Activated CD8-positive, alpha-beta memory T cell treated with anti-CD3 and anti-CD28 coated beads, Interleukin-2, amount 10 ng/mL, durations not matched to agents 7 days and 5 days (primary cell): ENCODE measurements around the gene DOCK1. TPM values are rescaled to one million over a fixed set of nuclear protein-coding genes. Genes with fewer than 3 reads are reported as not detected.

Experiments used
- ATAC-seq: fragments of 150-1000 bp; cut with Tn5 transposase; one replicate; pipeline ENCODE4 v1.10.0; 2021; ENCODE audit warnings: moderate library complexity
- CTCF ChIA-PET: fragments of 350-600 bp; sonication (Branson Sonifier 250); formaldehyde crosslinking; loops from one replicate; lab custom pipeline; 2021; ENCODE audit warnings: antibody characterized with exemption; lab: Charles Lee
- DNase-seq: peaks from one replicate; pipeline ENCODE4 v3.0.0-alpha.2; 2020
- H3K27ac Mint-ChIP-seq: one replicate; pipeline ENCODE4 v1.8.0; 2021; ENCODE audit warnings: mild to moderate bottlenecking, mixed read lengths
- H3K27me3 Mint-ChIP-seq: one replicate; pipeline ENCODE4 v1.8.0; 2021; ENCODE audit warnings: mixed read lengths
- H3K36me3 Mint-ChIP-seq: one replicate; pipeline ENCODE4 v1.8.0; 2021; ENCODE audit warnings: mild to moderate bottlenecking, mixed read lengths
- H3K4me1 Mint-ChIP-seq: one replicate; pipeline ENCODE4 v1.8.0; 2021; ENCODE audit warnings: mixed read lengths
- H3K4me3 Mint-ChIP-seq: one replicate; pipeline ENCODE4 v1.8.0; 2021; ENCODE audit warnings: mild to moderate bottlenecking, moderate library complexity, mixed read lengths
- H3K9me3 Mint-ChIP-seq: one replicate; pipeline ENCODE4 v1.8.0; 2022; ENCODE audit warnings: low read depth, mixed read lengths
- total RNA-seq, 2 experiments: library from RNA; stranded (reverse); gene quantifications; one replicate each; pipeline ENCODE4 v1.2.3, GENCODE V29; 2021

The DOCK1 gene
- total RNA-seq, 2 experiments from 2014 or later, result 0.07 TPM; not detected in 1

GRCh38 chr10:127017541-127018297 is 112.5 kb downstream of the DOCK1 start:
- no peak for ATAC-seq
- no peaks in the 10 kb centered on the region for H3K36me3 Mint-ChIP-seq
- no peak overlapping the region for H3K4me3 Mint-ChIP-seq
- no peaks in the 10 kb centered on the region for H3K27me3 Mint-ChIP-seq
- H3K9me3 Mint-ChIP-seq, result no peaks in the 10 kb centered on the region
- no peak for DNase-seq
- CTCF ChIA-PET, result no interaction called here
- no peak overlapping the region for H3K27ac Mint-ChIP-seq
- no peaks in the 10 kb centered on the region for H3K4me1 Mint-ChIP-seq

GRCh38 chr10:127018298-127018650 is 113.0 kb downstream of the DOCK1 start:
- CTCF ChIA-PET, result no interaction called here
- ATAC-seq (no peak), DNase-seq (no peak)
- no peaks in the 10 kb centered on the region for H3K36me3 Mint-ChIP-seq
- no peak overlapping the region for H3K27ac Mint-ChIP-seq
- no peaks in the 10 kb centered on the region for H3K27me3 Mint-ChIP-seq
- H3K9me3 Mint-ChIP-seq, result peaks cover 2% of the 10 kb centered on the region
- H3K4me1 Mint-ChIP-seq, result no peaks in the 10 kb centered on the region
- no peak overlapping the region for H3K4me3 Mint-ChIP-seq

GRCh38 chr10:127018766-127019165 is 113.5 kb downstream of the DOCK1 start:
- DNase-seq (no peak), ATAC-seq (no peak)
- Mint-ChIP-seq H3K9me3 (peaks cover 2% of the 10 kb centered on the region), H3K27me3 (no peaks in the 10 kb centered on the region), H3K27ac (no peak overlapping the region), H3K36me3 (no peaks in the 10 kb centered on the region), H3K4me3 (no peak overlapping the region), H3K4me1 (no peaks in the 10 kb centered on the region)
- CTCF ChIA-PET, result no interaction called here

GRCh38 chr10:127020260-127020659 is 115.0 kb downstream of the DOCK1 start:
- H3K4me1 Mint-ChIP-seq, result no peaks in the 10 kb centered on the region
- H3K36me3 Mint-ChIP-seq, result no peaks in the 10 kb centered on the region
- peaks cover 2% of the 10 kb centered on the region for H3K9me3 Mint-ChIP-seq
- H3K4me3 Mint-ChIP-seq, result no peak overlapping the region
- no peaks in the 10 kb centered on the region for H3K27me3 Mint-ChIP-seq
- CTCF ChIA-PET, result no interaction called here
- no peak for DNase-seq
- ATAC-seq, result no peak
- no peak overlapping the region for H3K27ac Mint-ChIP-seq

GRCh38 chr10:127021801-127022200 is 116.6 kb downstream of the DOCK1 start:
- DNase-seq, result no peak
- CTCF ChIA-PET, result no interaction called here
- Mint-ChIP-seq H3K9me3 (peaks cover 2% of the 10 kb centered on the region), H3K4me1 (no peaks in the 10 kb centered on the region), H3K27ac (no peak overlapping the region), H3K4me3 (no peak overlapping the region), H3K36me3 (no peaks in the 10 kb centered on the region), H3K27me3 (no peaks in the 10 kb centered on the region)
- no peak for ATAC-seq

- CTCF ChIA-PET, result no interaction called here
- no peak for ATAC-seq
Measured at GRCh38 chr10:127024685-127025435, 119.6 kb downstream of the DOCK1 start.

GRCh38 chr10:127027786-127028185 is 122.6 kb downstream of the DOCK1 start:
- peaks cover 5% of the 10 kb centered on the region for H3K9me3 Mint-ChIP-seq
- CTCF ChIA-PET, result no interaction called here
- no peak overlapping the region for H3K4me3 Mint-ChIP-seq
- no peaks in the 10 kb centered on the region for H3K27me3 Mint-ChIP-seq
- ATAC-seq (no peak), DNase-seq (no peak)
- no peaks in the 10 kb centered on the region for H3K4me1 Mint-ChIP-seq
- no peak overlapping the region for H3K27ac Mint-ChIP-seq
- no peaks in the 10 kb centered on the region for H3K36me3 Mint-ChIP-seq

More at GRCh38 chr10:127024685-127025435, 119.6 kb downstream of the DOCK1 start:
- Mint-ChIP-seq H3K27me3 (no peaks in the 10 kb centered on the region), H3K27ac (no peak overlapping the region), H3K4me1 (no peaks in the 10 kb centered on the region), H3K9me3 (peaks cover 5% of the 10 kb centered on the region), H3K36me3 (no peaks in the 10 kb centered on the region), H3K4me3 (no peak overlapping the region)
- DNase-seq, result no peak

GRCh38 chr10:127028556-127028955 is 123.3 kb downstream of the DOCK1 start:
- Mint-ChIP-seq H3K27me3 (no peaks in the 10 kb centered on the region), H3K36me3 (no peaks in the 10 kb centered on the region), H3K4me3 (no peak overlapping the region), H3K9me3 (peaks cover 3% of the 10 kb centered on the region), H3K4me1 (no peaks in the 10 kb centered on the region), H3K27ac (no peak overlapping the region)
- DNase-seq (no peak), ATAC-seq (no peak)
- CTCF ChIA-PET, result no interaction called here

- no peaks in the 10 kb centered on the region for H3K27me3 Mint-ChIP-seq
- ATAC-seq, result no peak
- H3K4me1 Mint-ChIP-seq, result no peaks in the 10 kb centered on the region
- H3K9me3 Mint-ChIP-seq, result peaks cover 5% of the 10 kb centered on the region
- CTCF ChIA-PET, result no interaction called here
- no peaks in the 10 kb centered on the region for H3K36me3 Mint-ChIP-seq
- H3K27ac Mint-ChIP-seq, result no peak overlapping the region
- no peak for DNase-seq
- H3K4me3 Mint-ChIP-seq, result no peak overlapping the region
Measured at GRCh38 chr10:127029061-127029460, 123.8 kb downstream of the DOCK1 start.

- Mint-ChIP-seq H3K9me3 (peaks cover 3% of the 10 kb centered on the region), H3K27ac (no peak overlapping the region), H3K4me1 (no peaks in the 10 kb centered on the region), H3K27me3 (no peaks in the 10 kb centered on the region), H3K36me3 (no peaks in the 10 kb centered on the region), H3K4me3 (no peak overlapping the region)
- CTCF ChIA-PET, result no interaction called here
- ATAC-seq (no peak), DNase-seq (no peak)
Measured at GRCh38 chr10:127033216-127034033, 128.2 kb downstream of the DOCK1 start.

- no peak overlapping the region for H3K4me3 Mint-ChIP-seq
- no peak overlapping the region for H3K27ac Mint-ChIP-seq
- no peaks in the 10 kb centered on the region for H3K4me1 Mint-ChIP-seq
- ATAC-seq (no peak), DNase-seq (no peak)
- H3K36me3 Mint-ChIP-seq, result no peaks in the 10 kb centered on the region
- CTCF ChIA-PET, result no interaction called here
- peaks cover 3% of the 10 kb centered on the region for H3K9me3 Mint-ChIP-seq
- H3K27me3 Mint-ChIP-seq, result no peaks in the 10 kb centered on the region
Measured at GRCh38 chr10:127034034-127034633, 128.9 kb downstream of the DOCK1 start.

- H3K27ac Mint-ChIP-seq, result no peak overlapping the region
- no peak overlapping the region for H3K4me3 Mint-ChIP-seq
- CTCF ChIA-PET, result no interaction called here
- ATAC-seq (no peak), DNase-seq (no peak)
- no peaks in the 10 kb centered on the region for H3K27me3 Mint-ChIP-seq
- no peaks in the 10 kb centered on the region for H3K36me3 Mint-ChIP-seq
- no peaks in the 10 kb centered on the region for H3K4me1 Mint-ChIP-seq
- peaks cover 3% of the 10 kb centered on the region for H3K9me3 Mint-ChIP-seq
Measured at GRCh38 chr10:127034790-127035189, 129.6 kb downstream of the DOCK1 start.

GRCh38 chr10:127035827-127036226 is 130.6 kb downstream of the DOCK1 start:
- Mint-ChIP-seq H3K9me3 (peaks cover 3% of the 10 kb centered on the region), H3K4me3 (no peak overlapping the region)
- CTCF ChIA-PET, result no interaction called here

More at GRCh38 chr10:127035827-127036226, 130.6 kb downstream of the DOCK1 start:
- DNase-seq (no peak), ATAC-seq (no peak)
- no peaks in the 10 kb centered on the region for H3K27me3 Mint-ChIP-seq
- H3K4me1 Mint-ChIP-seq, result no peaks in the 10 kb centered on the region
- no peaks in the 10 kb centered on the region for H3K36me3 Mint-ChIP-seq
- H3K27ac Mint-ChIP-seq, result no peak overlapping the region
